Astrocyte (in vitro differentiated cells and primary cell): ENCODE measurements around the gene KRTAP5-5.
"Not testable (repeated sequence)": the region's sequence is repeated elsewhere in the genome, so short reads cannot be mapped to it uniquely, and the experiment has no call there.

Source experiments
- CTCF ChIP-seq: IDR thresholded peaks from 2 replicates; pipeline ENCODE4 v1.5.1; 2011; ENCODE audit warnings: low read depth, mild to moderate bottlenecking, inconsistent platforms, low read length, moderate library complexity; ENCODE audit not compliant: insufficient read depth
- EZH2 ChIP-seq: IDR thresholded peaks from 2 replicates; pipeline ENCODE4 v1.6.1; 2012; ENCODE audit warnings: mild to moderate bottlenecking, low read length, inconsistent platforms; ENCODE audit not compliant: insufficient read depth

DNA sequence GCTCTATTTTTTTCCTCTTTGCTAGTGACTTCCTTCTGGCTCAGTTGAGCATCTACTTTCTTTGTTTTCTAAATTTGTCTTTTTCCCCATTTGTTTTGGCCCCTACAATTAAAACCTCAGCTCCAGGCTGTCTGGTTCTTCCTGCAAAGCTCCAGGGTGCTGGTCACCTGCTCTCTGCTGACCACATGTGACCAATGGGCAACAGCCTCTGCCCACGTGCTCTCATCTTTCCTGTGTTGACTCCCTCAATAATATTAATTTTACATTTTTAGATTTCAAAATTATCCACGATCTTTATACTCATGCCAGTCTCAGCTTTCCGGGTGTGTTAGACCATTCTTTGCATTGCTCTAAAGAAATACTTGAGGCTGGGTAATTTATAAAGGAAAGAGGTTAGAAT, 31.2 kb upstream of the KRTAP5-5 start:
- not testable (repeated sequence) for TF ChIP-seq CTCF, EZH2
